GM19240 (cell line): ENCODE measurements around the gene EPHB1.
A peak's percentile ranks its signal among the peaks of the same experiment; 100 is the strongest.

ENCODE experiments used
- DNase-seq: peaks from one replicate; pipeline ENCODE4 v3.0.0; 2011; ENCODE audit warnings: low spot score; ENCODE audit not compliant: insufficient read length

The EPHB1 gene

DNA sequence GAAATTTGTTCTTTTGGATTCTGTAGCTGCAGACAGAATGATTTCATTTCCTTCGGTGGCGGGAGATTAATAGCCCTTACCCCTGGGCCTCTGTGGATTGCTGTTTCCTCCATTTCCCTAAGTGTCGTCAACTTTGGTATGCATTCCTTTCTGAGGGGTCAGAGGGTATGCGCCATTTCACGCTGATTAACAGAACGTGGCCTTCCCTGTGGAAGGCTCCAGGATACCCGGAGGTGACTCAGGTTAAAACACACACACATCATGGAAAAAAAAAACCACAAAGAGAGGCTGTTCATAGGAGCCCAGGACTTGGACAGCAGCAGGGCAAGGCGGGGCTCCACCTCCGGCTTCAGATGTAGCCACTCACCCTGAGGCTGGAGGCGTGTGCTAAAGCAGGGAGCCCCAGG lies 51.9 kb downstream of the EPHB1 start:
- DNase-seq: no peak

DNA sequence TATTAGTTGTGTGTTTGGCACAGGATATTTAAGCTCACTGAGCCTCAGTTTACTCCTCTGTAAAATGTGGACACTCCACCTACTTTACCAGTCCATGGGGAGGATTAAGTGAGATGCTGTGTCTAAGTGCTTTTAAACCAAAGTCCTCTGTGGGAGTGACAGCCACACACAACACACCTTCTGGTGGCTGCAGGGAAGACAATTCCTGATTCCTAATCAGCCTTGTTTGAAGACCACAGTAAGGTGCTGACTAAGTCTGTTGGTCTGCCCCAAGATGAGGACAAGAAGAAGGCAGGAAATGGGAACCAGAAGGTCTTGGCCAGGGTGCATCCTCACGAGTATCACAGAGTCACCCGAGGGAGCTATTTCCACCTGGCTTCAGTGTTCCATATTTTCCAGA lies 52.3 kb downstream of the EPHB1 start:
- no peak for DNase-seq

DNA sequence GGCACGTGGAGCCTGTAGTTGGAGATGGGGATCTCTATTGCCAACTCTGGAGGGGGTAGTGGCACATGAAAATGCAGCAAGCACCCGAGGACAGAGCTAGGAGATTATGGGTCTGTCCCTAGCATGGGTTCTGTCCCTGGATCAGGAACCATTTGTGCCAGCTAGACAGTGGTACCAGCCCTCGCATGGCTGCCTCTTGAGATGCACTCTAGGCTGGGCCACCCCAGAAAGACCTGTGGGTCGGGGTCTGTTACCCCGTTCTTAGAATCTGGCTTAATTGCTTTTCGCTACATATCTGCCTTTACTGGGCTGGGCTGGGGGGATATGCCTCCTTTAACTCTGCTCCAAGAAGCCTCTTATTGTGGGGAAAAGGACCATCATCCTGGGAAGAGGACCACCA lies 54.5 kb downstream of the EPHB1 start:
- DNase-seq: no peak

DNA sequence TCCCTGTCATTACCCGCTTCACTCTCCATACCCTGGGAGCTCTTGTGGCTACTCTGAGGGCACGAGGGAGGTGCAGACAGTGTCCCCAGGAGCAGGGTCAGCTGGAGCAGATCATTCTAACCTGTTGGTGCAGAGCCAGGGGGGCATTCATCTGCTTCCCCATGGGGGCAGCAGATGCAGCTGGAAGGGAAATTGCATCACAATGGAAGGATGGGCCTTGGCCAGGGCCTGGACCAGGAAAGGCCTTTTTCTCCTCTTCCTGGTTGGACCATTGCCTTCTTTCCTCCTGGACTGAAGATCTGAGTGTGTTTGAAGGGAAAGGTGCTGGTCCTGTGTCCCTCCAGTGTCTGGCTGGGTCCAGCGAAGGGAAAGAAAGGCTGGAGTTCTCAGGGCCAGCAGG lies 55.7 kb downstream of the EPHB1 start:
- no peak for DNase-seq

DNA sequence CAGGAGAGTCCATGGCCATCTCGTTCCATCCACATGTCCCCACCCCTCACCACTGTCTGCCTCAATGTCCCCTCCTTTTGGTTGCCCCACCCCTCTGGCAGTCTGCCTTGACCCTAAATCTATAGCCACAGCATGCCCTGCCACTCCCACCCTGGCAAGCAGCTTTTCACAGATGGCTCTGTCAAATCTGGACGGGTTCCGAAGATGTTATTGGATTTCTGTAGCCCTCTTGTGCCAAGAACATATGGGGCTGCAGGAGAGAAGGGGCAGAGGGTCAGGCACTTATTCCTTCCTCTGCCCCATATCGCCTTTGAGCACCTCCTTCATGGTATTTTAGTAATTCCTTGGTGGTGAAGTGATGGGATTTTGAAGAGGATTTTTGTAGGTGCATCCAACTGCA lies 57.1 kb downstream of the EPHB1 start:
- no peak for DNase-seq

DNA sequence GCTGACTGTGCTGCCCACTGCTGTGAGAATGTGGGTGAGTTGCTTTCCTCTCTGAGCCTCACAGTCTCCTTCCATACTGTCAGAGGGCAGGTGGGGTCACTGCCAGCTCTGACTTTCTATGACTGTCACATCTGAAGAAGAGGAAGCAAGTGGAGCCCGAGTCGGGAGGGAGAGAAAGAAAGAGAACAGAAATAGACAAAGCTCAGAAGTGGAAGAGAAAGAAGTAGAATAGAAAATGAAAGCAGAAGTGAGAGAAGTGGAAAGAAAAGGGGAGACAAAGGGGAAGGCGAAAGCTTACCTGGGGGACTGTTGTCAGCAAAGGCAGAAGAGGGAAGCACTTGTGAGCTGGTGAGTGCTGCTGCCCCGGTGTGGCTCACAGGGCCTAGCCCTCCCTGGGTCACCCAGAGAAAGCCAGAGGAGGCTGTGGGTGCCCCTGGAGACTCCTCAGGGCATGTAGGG lies 57.9 kb downstream of the EPHB1 start:
- DNase-seq: peak; percentile 55

DNA sequence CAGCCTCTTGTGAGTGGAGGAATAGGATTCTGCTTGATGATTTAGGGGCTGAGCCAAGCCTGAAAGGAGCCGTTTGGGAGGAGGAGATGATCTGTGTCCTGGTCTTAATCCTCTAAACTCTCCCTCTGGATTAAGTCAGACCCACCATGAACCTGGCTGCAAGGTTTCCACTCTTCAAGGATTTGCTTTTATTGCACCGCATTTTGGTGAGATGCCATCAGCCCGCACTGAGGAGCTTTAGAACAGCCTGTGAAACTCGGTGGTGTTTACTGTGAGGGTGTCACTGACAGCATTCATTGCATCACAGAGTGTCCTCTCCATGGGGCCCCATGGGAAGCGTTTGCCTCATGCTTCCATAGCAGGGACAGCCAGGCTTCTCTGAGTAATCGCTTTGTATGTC lies 59.2 kb downstream of the EPHB1 start:
- DNase-seq: no peak

DNA sequence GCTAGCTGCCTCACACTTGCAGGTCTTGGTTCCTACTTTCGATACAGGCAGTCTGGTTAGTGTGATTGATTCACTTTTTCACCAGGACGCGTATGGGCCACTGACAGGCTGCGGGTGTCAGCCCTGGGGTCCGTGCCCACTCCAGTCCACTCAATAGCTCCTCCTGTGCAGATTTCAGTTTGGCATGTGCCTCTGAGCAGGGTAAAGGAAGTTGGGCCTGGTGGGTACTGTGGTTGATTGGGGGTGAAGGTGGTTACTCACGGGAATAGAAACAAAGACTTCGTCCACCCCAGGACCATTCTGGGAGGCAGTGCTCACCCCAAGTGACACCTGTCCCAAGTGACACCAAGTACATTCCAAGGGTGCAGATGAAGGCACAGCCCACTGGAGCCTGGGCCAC lies 62.3 kb downstream of the EPHB1 start:
- no peak for DNase-seq

DNA sequence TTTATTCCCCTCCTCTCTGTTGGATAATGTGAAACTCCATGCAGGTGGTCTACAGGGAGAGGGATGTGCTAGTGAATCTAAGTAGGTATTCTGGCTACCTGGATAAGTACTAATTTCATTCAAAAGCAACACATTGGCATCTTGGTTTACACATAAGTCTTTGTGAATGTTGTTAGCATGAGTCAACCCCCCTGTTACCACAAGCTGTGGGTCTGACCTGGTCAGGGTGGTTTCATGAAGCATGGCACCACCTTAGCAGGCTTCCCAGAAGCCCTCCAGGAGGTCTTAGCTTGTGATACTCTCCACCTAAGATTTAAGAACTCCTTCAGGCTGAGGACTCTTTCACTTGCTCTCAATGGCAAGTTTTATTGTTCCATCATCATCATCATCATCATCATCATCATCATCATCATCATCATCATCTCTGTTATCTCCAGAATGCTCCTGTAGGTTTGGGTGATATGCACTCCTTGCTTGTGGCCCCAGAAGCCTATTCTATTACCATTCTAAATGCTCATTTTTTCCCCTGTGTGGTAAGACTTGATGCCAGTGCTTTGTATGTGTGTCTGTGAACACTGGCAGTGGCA lies 62.8 kb downstream of the EPHB1 start:
- no peak for DNase-seq

DNA sequence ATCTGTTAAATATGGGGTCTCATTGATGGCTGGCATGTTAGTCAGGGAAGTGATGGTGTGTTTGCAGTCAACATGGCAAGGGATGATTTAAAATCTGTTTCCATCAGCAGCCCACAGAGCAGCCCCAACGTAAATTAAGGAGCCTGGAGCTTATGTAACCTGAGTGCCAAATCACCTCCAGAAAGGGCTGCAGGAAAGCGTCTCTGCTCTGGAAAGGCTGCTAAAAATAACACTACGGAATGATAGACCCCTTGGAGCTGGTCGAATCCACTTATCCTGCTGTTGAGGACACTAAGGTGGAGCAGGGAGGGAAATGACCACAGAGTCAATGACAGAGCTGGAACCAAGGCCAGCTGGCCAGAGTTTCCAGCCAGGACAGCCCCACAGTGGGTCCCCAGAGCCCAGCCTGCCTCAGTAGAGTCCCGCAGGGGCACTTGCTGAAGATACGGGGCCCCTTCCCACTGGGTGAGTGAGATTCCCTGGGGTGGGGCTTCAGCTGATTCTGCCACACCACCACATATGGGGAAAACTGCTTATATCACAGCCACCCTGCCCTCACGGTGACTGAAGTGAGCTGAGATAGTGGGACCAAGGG lies 63.5 kb downstream of the EPHB1 start:
- no peak for DNase-seq

DNA sequence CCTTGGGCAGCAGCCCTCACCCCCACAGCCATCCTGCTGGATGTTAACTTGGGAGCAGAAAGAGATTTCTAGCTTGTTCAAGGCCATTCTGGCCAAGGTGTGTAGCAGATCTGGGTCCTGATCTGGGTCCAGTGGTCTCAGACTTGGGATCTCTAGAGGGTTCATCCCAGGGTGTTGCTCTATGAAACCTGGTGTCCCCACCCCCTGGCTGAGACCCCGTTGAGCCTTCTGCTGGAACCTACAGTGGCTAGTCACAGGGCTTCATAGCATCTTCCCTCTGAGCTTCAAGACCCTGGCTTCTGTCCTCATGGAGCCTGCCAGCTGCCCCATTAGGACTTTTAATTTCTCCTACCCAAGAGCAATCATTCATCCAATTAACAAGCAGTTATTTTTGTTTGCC lies 64.3 kb downstream of the EPHB1 start:
- DNase-seq: no peak

DNA sequence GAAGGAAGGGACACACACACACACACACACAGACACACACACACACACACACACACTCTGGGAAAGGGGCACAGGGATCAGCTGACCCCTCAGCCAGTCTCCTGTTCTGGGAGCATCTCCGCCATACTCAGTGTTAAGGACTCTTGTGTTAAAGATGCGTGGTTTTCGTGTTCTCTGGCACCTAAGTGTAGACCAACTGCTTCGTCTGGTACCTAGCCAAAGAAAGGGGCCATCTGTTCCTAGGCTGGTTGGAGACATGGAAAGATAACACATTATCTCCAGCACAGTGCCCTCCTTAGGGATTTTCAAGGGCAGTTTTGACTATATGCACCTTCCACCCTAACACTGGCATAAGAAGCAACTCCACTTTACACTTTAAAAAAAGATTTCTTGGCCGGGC lies 65.1 kb downstream of the EPHB1 start:
- no peak for DNase-seq

DNA sequence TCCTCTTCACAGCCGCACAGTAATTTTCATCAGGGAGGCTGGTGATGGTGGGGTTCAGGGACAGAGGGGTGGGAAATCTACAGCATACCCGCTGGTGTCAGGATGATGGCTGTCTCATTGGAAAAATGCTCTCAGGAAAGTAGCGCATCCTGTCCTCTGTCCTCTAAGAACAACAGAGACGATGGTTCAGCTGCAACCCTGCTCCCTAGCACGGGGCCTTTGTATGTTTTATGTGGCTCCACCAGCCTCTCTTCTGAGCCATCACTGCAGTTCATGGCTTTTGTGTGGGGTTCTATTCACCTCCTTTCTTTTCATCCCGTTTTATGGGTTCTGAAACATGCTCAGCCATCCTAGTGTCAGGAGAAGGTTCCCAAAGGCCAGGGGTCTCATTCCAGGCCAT lies 68.9 kb downstream of the EPHB1 start:
- DNase-seq: no peak

DNA sequence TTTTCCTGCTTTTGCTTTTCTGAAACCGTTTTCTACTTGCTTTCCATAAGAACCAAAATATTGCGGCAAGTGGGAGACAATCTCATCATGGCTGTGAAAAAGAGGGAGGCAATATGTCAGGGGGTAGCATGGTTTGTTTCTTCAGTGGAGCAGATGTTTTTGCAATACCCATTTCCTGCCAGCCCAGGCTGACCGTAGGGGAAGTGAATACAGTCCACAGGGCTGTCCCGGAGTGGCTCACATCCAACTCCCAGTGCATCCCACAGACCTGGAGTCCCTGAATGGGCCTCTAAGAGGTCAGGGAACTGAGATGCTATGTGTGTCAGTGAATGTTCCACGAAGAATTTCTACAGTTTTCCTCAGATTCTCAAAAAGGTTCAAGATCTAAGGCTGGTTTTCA lies 69.6 kb downstream of the EPHB1 start:
- DNase-seq: no peak

DNA sequence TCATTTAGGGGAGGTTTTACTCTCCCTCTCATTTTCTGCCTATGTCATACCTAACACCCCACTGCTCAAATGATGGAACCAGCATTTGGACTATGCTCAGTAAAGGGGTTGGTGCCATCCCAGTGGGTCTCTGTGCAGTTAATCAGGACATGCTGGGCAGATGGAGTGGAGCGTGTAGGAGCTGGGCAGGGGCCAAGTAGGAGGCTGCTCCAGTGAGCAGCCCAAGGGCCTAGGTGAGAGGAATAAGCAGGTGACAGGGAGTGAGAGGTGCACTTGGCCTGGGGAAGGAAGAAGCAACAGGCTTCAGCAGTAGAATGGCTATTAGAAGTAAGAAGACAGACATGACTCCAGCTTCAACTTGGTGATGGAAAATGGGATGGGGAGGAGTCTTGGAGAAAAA lies 72.2 kb downstream of the EPHB1 start:
- DNase-seq: no peak

DNA sequence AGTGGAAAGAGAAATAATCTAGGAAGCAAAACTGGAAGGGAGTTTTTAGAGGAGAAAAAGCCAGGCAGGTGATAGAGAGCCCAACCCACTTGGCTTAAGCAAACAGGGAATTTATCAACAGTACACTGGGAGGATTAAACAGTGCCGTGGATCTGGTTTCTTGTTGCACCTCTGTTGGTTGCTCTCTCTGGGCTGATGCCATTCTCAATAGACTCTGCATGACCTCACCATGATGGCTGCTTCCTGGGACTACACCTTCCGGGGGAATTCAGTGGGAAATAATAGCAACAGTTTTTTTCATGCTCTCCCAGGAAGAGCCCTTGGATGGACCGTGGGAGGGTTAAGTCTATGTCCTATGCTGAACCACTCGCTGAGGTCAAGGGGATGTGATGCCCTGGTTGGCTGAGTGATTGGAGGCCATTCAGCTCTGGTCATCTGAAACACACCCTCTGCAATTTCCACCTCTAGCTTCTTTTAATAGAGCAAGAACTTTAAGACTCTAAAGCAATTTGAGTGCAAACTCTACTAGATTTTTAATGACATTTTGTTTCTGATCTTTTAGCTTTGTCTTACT lies 74.2 kb downstream of the EPHB1 start:
- DNase-seq: no peak

DNA sequence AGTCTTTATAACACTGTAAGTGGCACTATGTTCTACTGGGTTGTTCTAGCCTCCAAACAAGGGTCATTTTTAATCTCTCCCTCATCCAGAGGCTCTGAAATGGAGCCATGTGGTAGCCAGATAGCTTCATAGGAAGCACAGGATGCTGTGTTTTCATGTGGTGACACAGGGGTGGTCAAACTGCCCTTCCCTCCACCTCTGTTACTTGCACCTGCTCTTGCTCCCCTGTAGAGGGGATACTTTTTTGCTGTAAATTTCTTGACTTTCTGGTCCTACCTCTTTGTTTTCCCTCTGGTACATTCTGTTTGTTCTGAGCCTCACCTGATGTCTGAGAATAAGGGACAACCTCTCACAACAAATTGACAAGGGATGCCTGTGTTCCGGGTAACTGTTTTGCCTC lies 76.8 kb downstream of the EPHB1 start:
- DNase-seq: no peak

DNA sequence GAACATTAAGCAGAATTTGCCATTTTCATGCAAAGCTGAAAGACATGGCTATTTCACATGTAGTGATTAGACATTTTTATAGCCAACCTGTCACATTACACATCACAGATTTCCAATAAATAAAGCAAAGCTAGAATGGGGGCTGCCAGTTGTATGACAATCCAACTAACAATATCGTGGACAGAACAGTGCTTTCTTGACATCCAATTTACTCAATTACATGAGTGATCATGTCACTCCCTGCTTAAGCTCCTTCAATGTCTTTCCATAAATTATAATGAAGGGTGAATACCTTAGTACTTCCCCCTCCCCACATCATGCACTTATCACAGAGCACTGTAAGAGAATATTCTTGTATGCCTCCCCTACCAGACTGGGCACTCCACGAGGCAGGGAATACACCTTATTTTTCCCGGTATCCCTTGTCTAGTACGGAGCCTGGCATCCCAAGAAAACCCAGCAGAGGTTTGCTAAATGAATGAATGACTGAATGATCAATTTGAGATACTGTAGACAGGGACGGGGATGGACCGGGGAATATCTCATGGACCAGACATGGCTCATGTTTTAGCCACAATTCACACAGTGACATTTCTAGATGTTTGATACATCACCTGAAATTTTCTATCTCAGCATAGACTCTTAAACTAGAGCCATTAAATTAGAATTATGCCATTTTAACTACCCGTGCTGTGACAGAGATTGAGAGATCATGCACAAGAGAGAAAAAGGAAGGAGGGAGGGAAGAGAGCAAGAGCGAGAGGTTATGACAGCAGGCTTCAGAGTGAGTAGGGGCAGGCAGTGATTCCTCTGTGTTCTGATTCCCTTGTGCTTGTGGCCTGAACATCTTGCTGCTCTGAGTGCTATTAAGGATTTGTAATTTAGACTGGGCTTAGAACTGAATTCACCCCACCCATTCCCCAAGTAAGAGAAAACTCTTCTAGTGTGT lies 77.7 kb downstream of the EPHB1 start:
- DNase-seq: no peak

DNA sequence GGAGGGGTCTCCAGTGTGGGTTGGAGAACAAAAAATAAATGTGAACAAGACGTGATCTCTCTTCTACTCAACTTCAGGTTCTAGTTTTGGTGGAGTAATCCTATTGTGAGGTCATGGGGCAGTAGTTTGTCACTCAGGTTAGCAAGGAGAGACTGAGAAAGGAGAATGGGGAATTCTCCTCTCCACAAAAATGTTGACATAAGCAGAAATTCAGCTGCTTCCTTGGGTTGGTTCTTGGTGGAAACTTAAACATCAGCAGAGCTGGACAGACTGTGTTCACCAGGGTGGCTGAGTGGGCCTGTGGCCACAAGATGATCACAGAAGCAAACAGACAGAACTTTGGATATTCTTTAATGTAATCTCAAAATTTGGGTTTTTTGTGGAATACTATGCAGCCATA lies 78.7 kb downstream of the EPHB1 start:
- no peak for DNase-seq

DNA sequence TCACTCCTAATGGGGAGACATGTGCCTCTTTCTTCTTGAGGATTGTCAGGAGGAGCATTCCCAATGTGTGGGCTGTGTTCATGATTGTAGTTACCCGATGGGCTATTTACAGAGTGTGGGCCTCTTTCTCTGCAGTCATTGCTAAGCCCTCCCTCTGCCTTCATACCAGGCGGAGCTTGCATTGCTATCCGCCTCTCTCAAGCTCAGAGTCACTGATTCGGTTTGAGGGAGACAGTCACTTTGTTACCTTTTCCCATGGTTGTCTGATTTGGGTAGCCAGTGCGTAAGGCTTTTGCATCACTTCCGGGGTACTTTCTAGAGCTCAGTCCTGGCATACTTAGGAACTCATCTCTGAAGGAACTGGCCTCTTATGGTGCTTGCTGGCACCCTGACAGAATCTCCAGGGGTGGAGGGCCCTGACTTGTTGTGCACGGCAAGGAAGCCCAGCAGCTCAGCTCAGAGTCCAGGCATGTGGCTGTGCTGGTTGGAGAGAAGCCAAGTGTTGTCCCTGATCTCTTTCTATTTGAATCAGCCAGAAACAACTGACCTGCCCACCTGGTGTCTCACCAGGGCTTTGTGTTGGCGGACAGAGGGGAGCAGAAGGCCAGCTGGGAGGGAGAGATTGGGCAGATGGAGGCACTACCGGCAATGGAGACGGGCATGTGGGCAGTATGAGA lies 79.8 kb downstream of the EPHB1 start:
- no peak for DNase-seq

DNA sequence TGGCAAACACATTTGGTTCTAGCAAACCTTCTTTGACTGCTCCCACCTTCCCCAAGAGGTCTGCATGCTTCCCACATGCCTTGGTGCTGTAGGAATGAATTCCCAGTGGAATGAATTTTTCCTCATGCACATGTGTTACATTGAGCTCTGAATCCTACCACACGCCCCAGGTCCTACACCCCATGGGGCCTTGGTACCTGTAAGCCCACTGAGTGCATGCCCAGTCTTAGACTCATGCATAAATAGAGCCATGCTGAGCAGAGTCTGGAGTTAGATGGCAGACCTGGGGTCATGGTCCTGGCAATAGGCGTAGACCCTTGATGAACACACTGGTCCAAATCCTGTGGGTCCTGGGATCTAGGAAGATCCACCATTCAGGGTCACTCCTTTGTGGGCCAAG lies 81.8 kb downstream of the EPHB1 start:
- DNase-seq: no peak

DNA sequence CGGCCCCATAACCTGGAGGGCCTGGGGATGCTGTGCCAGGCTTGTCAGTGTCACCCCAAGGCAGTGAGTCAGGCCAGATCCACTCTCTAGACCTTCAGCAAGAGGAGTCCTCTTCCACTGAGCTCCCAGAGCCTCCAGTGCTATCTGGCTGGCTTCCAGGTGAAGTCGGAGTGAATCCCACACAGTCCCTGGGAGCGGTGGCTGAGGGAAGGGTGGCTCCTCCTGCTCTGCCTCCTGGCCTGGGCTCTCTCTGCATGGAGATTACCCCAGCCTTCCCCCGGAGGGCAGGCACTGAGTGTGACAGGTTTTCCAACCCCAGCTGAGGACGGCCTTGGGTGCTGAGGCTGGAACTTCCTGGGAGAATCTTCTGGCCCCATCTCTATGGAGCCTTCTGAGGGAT lies 82.7 kb downstream of the EPHB1 start:
- no peak for DNase-seq
